Hepatocyte (in vitro differentiated cells): ENCODE results near the gene SKP1. TPM values are rescaled to one million over a fixed set of nuclear protein-coding genes. Genes with fewer than 3 reads are reported as not detected.

Experiments used
- DNase-seq: peaks from one replicate; pipeline ENCODE4 v3.0.0-alpha.2; 2016; ENCODE audit warnings: low spot score
- H2AFZ ChIP-seq: fragments of 200-600 bp; sonication (generic); 2 replicates; pipeline ENCODE4 v1.6.0; 2016; ENCODE audit warnings: antibody characterized with exemption, mild to moderate bottlenecking
- H3K27ac ChIP-seq: fragments of 200-600 bp; sonication (generic); 2 replicates; pipeline ENCODE4 v1.5.1; 2016; ENCODE audit warnings: mild to moderate bottlenecking
- H3K27me3 ChIP-seq: fragments of 200-600 bp; sonication (generic); 2 replicates; pipeline ENCODE4 v1.6.1; 2016
- H3K36me3 ChIP-seq: fragments of 200-600 bp; sonication (generic); replicated peaks from 2 replicates; pipeline ENCODE4 v1.5.1; 2016; ENCODE audit warnings: low read depth; ENCODE audit not compliant: insufficient read depth
- H3K4me1 ChIP-seq: fragments of 200-600 bp; sonication (generic); 2 replicates; pipeline ENCODE4 v1.5.1; 2016; ENCODE audit warnings: mild to moderate bottlenecking, moderate library complexity; ENCODE audit not compliant: insufficient read depth
- H3K4me2 ChIP-seq: fragments of 200-600 bp; sonication (generic); 2 replicates; pipeline ENCODE4 v1.6.0; 2016
- H3K4me3 ChIP-seq: fragments of 200-600 bp; sonication (generic); 2 replicates; pipeline ENCODE4 v1.5.1; 2016; ENCODE audit warnings: mild to moderate bottlenecking
- H3K79me2 ChIP-seq: fragments of 200-600 bp; sonication (generic); 2 replicates; pipeline ENCODE4 v1.6.0; 2017; ENCODE audit warnings: mild to moderate bottlenecking
- H3K9me2 ChIP-seq: fragments of 200-600 bp; sonication (generic); replicated peaks from 2 replicates; pipeline ENCODE4 v1.6.0; 2017; ENCODE audit warnings: mild to moderate bottlenecking; ENCODE audit not compliant: insufficient read depth
- H3K9me3 ChIP-seq: fragments of 200-600 bp; sonication (generic); 2 replicates; pipeline ENCODE4 v1.5.1; 2016; ENCODE audit warnings: low read depth, mild to moderate bottlenecking
- H4K20me1 ChIP-seq: fragments of 200-600 bp; sonication (generic); 2 replicates; pipeline ENCODE4 v1.6.0; 2016; ENCODE audit warnings: mild to moderate bottlenecking; ENCODE audit not compliant: insufficient read depth, poor library complexity, severe bottlenecking
- CTCF ChIP-seq: fragments of 200-600 bp; sonication (generic); IDR thresholded peaks from 2 replicates; pipeline ENCODE4 v1.5.1; 2016; ENCODE audit warnings: antibody characterized with exemption, mild to moderate bottlenecking; ENCODE audit not compliant: poor library complexity
- EZH2 ChIP-seq: fragments of 200-600 bp; sonication (generic); IDR thresholded peaks from 2 replicates; pipeline ENCODE4 v1.6.1; 2016; ENCODE audit warnings: antibody characterized with exemption, mild to moderate bottlenecking, borderline replicate concordance
- EZH2phosphoT487 ChIP-seq: fragments of 200-600 bp; sonication (generic); IDR thresholded peaks from one replicate; pipeline ENCODE4 v1.6.1; 2018; ENCODE audit warnings: antibody characterized with exemption, mild to moderate bottlenecking, low read depth, moderate library complexity; ENCODE audit not compliant: unreplicated experiment, severe bottlenecking
- WGBS: methylation state at CpG from one replicate; pipeline ENCODE4 v1.1.6; 2016; ENCODE audit warnings: low lambda C conversion rate; ENCODE audit errors: missing lambda C conversion rate; 5-methylcytosine and 5-hydroxymethylcytosine counted together
- polyA plus RNA-seq: library from polyadenylated mRNA; unstranded; fragments of >200 nt; fragmentation: Nextera tagmentation; extraction: Ambion mirVana; gene quantifications from 2 replicates; pipeline ENCODE4 v1.2.1, GENCODE V29; 2016
- total RNA-seq: library from RNA; depleted of rRNA; stranded (reverse); fragments of >200 nt; gene quantifications from 2 replicates; pipeline ENCODE4 v1.2.3, GENCODE V29; 2014

SKP1 gene
- total and polyA plus RNA-seq, 2 experiments from 2014 or later = 543 to 723 TPM

GRCh38 chr5:134209477-134210245, 32.9 kb upstream of the SKP1 start:
- Histone ChIP-seq H3K4me2 (no peak overlapping the region), H3K79me2 (peaks cover 98% of the 10 kb centered on the region), H3K4me1 (peaks cover 3% of the 10 kb centered on the region), H3K36me3 (no peaks in the 10 kb centered on the region), H3K4me3 (no peak overlapping the region), H3K9me2 (no peaks in the 10 kb centered on the region), H3K27ac (no peak overlapping the region), H4K20me1 (peaks cover 98% of the 10 kb centered on the region), H3K27me3 (no peaks in the 10 kb centered on the region), H2AFZ (no peak overlapping the region), H3K9me3 (no peaks in the 10 kb centered on the region)
- TF ChIP-seq CTCF (no peak), EZH2phosphoT487 (no peak)
- no peak for DNase-seq
- 87% methylated on average over 14 of the region's 14 CpGs for WGBS

GRCh38 chr5:134207696-134208095, 30.9 kb upstream of the SKP1 start:
- no peak for DNase-seq

GRCh38 chr5:134206627-134207160, 29.9 kb upstream of the SKP1 start:
- Histone ChIP-seq H3K9me3 (no peaks in the 10 kb centered on the region), H3K4me2 (no peak overlapping the region), H4K20me1 (peaks cover 90% of the 10 kb centered on the region), H3K27ac (no peak overlapping the region), H2AFZ (no peak overlapping the region), H3K27me3 (no peaks in the 10 kb centered on the region), H3K9me2 (no peaks in the 10 kb centered on the region), H3K79me2 (peaks cover 98% of the 10 kb centered on the region), H3K4me1 (peaks cover 3% of the 10 kb centered on the region), H3K4me3 (no peak overlapping the region), H3K36me3 (no peaks in the 10 kb centered on the region)
- WGBS = 84% methylated on average over 7 of the region's 7 CpGs
- TF ChIP-seq EZH2phosphoT487 (no peak), EZH2 (no peak), CTCF (no peak)
- DNase-seq = no peak

More at GRCh38 chr5:134207696-134208095, 30.9 kb upstream of the SKP1 start:
- TF ChIP-seq EZH2 (no peak), EZH2phosphoT487 (no peak), CTCF (no peak)
- Histone ChIP-seq H3K27ac (no peak overlapping the region), H2AFZ (no peak overlapping the region), H3K4me3 (no peak overlapping the region), H3K36me3 (no peaks in the 10 kb centered on the region), H3K4me2 (no peak overlapping the region), H3K4me1 (peaks cover 3% of the 10 kb centered on the region), H3K9me3 (no peaks in the 10 kb centered on the region), H3K27me3 (no peaks in the 10 kb centered on the region), H3K9me2 (no peaks in the 10 kb centered on the region), H3K79me2 (peaks cover 98% of the 10 kb centered on the region), H4K20me1 (peaks cover 98% of the 10 kb centered on the region)
- 100% methylated on average over 1 of the region's 1 CpG for whole genome bisulfite sequencing
